HuH-7.5 (cell line): ENCODE data around the gene HLA-DRB1.
"Not testable (repeated sequence)": the region's sequence is repeated elsewhere in the genome, so short reads cannot be mapped to it uniquely, and the experiment has no call there.

Source experiments
- DNase-seq: peaks from one replicate; pipeline ENCODE4 v3.0.0; 2011; ENCODE audit warnings: low spot score

The HLA-DRB1 gene

DNA sequence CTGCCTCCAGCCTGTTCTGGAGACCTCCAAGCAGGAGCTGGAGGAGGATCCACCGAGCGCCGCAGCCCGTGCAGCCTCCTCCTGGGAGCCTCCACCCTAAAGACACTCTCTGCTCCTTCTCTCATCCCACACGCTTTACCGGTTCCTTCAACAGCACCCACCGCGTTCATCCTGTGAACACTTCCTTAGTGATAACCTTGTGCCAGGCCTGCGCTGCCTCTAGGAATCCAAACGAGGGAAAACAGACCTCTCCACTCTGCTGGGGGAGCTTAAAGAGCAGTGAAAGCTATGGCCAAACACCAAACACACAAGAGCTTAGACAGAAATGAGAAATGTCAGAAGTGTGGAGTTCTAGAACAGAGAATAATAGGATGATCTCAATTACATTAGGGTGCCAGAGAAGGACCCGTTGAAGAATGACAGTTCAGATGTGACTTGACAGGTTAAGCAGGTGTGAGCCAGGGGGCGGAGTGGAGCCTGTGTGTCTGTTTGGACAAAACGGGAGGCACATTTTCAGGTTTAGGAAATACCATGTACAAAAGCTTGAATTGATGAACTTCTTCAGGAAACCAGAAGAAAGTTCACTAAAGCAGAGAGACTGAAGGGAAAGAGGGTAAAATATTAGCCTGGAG, 31.1 kb downstream of the HLA-DRB1 start:
- peak; percentile 0 for DNase-seq

DNA sequence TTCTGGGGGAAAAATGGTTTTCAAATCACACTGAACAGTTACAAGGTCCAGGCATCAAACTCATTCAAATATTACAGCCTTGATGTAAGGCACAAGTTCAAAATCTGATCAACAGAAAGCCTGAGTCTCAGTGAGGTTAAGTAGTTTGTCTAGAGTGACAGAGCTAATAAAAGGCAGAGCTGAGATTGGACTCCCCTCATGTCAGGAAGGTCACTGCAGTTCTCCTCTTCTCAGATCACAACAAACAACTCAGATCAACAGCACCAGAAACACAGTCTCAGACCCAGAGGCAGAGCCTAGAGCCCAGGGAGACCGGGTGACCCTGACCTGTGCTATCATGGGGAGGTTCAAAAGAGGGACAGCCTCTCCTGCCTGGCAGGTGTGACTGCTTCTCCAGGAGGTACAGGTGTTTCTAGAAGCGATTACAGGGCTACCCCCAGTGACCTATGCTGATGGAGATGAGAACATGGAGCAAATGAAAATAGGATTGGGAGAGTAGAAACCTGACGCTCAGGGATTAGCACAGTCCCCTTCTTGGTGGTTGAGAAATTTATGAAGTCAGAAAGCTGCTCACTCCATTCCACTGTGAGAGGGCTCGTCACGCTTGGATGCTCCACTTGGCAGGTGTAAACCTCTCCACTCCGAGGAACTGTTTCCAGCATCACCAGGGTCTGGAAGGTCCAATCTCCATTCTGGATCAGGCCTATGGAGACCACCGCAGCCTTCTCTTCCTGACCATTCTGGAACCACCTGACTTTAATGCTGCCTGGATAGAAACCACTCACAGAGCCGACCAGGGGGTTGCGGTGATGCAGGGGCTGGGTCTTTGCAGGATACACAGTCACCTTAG, 35.3 kb downstream of the HLA-DRB1 start:
- no peak for DNase-seq

DNA sequence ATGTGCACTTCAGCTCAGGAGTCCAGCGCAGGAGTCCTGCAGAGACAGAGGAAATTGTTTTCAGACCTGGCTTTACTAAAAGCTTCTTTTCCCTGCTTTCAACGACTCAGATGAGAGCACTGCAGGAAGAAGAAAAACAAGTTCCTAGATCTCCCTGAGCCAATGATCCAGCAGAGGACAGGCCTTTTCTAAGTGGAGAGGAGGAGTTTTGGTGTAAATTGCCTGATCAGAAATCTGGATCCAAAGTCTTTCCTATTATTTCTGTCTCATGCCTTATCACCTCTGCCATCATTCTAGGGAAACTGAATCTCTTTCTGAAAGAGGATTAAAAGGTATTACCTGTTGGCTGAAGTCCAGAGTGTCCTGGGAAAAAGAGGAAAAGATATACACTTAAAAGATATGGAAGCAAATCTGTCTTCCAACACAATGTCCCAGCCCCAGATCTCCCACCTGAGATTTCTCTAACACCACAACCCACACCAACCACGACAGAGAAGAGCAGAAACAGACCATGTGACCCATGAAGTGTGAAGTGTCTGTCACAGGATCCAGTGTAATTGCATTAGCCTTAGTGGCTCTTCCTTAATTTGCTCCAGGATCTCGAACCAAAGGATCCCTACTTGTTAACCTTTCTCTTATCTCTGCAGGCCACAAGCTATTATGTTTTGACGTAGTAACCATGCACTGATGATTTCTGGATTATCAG, 36.5 kb downstream of the HLA-DRB1 start:
- DNase-seq: no peak

GRCh38 chr6:32551410-32551809, 38.2 kb downstream of the HLA-DRB1 start:
- DNase-seq: no peak

DNA sequence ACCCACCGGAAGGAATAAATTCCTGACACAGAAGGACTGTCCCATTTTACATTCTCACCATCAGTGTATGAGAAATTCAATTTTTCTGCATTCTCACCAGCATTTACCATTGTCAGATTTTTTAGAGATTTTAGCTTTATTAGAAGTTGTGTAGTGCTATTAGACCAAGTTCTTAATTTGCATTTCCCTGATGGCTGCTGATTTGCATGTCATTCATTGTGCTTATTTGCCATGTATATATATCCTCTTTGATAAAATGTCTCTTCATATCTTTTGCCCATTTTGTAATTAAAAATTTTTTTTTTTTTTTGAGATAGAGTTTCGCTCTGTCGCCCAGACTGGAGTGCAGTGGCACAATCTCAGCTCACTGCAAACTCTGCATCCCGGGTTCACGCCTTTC, 49.8 kb downstream of the HLA-DRB1 start:
- DNase-seq: no peak

- not testable (repeated sequence) for DNase-seq
Measured at GRCh38 chr6:32530431-32530793, 59.2 kb downstream of the HLA-DRB1 start.

GRCh38 chr6:32529697-32530430, 59.8 kb downstream of the HLA-DRB1 start, which contains the start of gene HLA-DRB5:
Gene HLA-DRB5, minus strand, starts transcription at chr6:32530287. Its CDS starts 63 bp downstream, at chr6:32530224.
- DNase-seq: no peak
